ENCODE data around the gene RALGPS1. TPM values are rescaled to one million over a fixed set of nuclear protein-coding genes. Genes with fewer than 3 reads are reported as not detected.

Gene RALGPS1
- 1 to 10 TPM; 5.3 to 7.7 (median 5.7) TPM for total RNA-seq
- polyA plus RNA-seq, result 1 to 10 TPM; 3.9 to 6.0 (median 4.1) TPM
- long read RNA-seq, donor 1, result 0 reads
- long read RNA-seq, donor 2, partial matches to known transcripts, result 0 of 4 reads
- long read RNA-seq, donor 2, other reads (novel, unspliced or antisense), result 4 of 4 reads

- H3K36me3 ChIP-seq (ENCODE audit: insufficient read depth in 1 of 2, low read depth in 1 of 2), result no peaks in the 10 kb centered on the region
- DNase-seq, result peak; percentile 96 to 98
- intact Hi-C loops (cut with DNase I), result loop anchor here in 1 of 2 donors (5.0 kb wide), 1 partner anchor 52 kb away; the partner anchor contains the start of gene ZBTB34
- no peak for TF ChIP-seq CTCF (IDR thresholded peaks at IDR 0.05)
- peak within 1 kb of the TSS; percentile 68 for H3K4me3 ChIP-seq
- H3K27me3 ChIP-seq (ENCODE audit: insufficient read depth in 3 of 3, low read length in 2 of 3), result no peaks in the 10 kb centered on the region
- H3K4me1 ChIP-seq, result peaks cover 3% of the 10 kb centered on the region
- H3K9me3 ChIP-seq, result no peaks in the 10 kb centered on the region
- peak; percentile 99 to 100 (median 100) for ATAC-seq
- H3K27ac ChIP-seq, result peak within 1 kb of the TSS; percentile 77
- WGBS, 3 donors, result 0 to 1% (median 1%) methylated on average over 52 to 104 of the region's 105 CpGs
These were observed at the start of gene RALGPS1 for GRCh38 chr9:126914458-126915280. Gene RALGPS1, plus strand, starts transcription at chr9:126914782. Its CDS starts 47,508 bp downstream, at chr9:126962290.

GRCh38 chr9:126869368-126869767, 45.2 kb upstream of the RALGPS1 start:
- Histone ChIP-seq H3K27me3 (ENCODE audit: insufficient read depth in 3 of 3, low read length in 2 of 3) (no peaks in the 10 kb centered on the region), H3K4me3 (no peak overlapping the region), H3K4me1 (peaks cover 52% of the 10 kb centered on the region), H3K9me3 (no peaks in the 10 kb centered on the region), H3K27ac (no peak overlapping the region), H3K36me3 (ENCODE audit: insufficient read depth in 1 of 2, low read depth in 1 of 2) (peaks cover under 1 to 3% of the 10 kb centered on the region in 2 donors)
- intact Hi-C loops (cut with DNase I), result no loop called here
- no peak for DNase-seq
- TF ChIP-seq CTCF (IDR thresholded peaks at IDR 0.05), result no peak
- peak; percentile 21 to 65 (median 48) for ATAC-seq
- WGBS, 3 donors, result 55 to 83% (median 62%) methylated on average over 7 of the region's 7 CpGs

- no peak for TF ChIP-seq CTCF (IDR thresholded peaks at IDR 0.05)
- H3K9me3 ChIP-seq, result no peaks in the 10 kb centered on the region
- WGBS, 3 donors, result 73 to 81% (median 75%) methylated on average over 4 of the region's 4 CpGs
- intact Hi-C loops (cut with DNase I), result no loop called here
- H3K27me3 ChIP-seq (ENCODE audit: insufficient read depth in 3 of 3, low read length in 2 of 3), result no peaks in the 10 kb centered on the region
- no peak for ATAC-seq
- no peak for DNase-seq
- peak overlapping the region; percentile 19 for H3K27ac ChIP-seq
- peaks cover 0 to 3% of the 10 kb centered on the region in 2 donors for H3K36me3 ChIP-seq (ENCODE audit: insufficient read depth in 1 of 2, low read depth in 1 of 2)
- H3K4me3 ChIP-seq, result no peak overlapping the region
- peaks cover 42% of the 10 kb centered on the region for H3K4me1 ChIP-seq
These were observed 42.1 kb upstream of the RALGPS1 start for GRCh38 chr9:126872516-126872915.

GRCh38 chr9:126874546-126875314, 39.9 kb upstream of the RALGPS1 start:
- Histone ChIP-seq H3K4me3 (no peak overlapping the region), H3K9me3 (no peaks in the 10 kb centered on the region), H3K4me1 (peaks cover 19% of the 10 kb centered on the region), H3K27ac (no peak overlapping the region), H3K27me3 (ENCODE audit: insufficient read depth in 3 of 3, low read length in 2 of 3) (no peaks in the 10 kb centered on the region), H3K36me3 (ENCODE audit: insufficient read depth in 1 of 2, low read depth in 1 of 2) (peaks cover 0 to 5% of the 10 kb centered on the region in 2 donors)
- DNase-seq (no peak), ATAC-seq (peak in 2 of 4 donors; percentile 28)
- no peak for TF ChIP-seq CTCF (IDR thresholded peaks at IDR 0.05)
- intact Hi-C loops (cut with DNase I), result no loop called here
- WGBS, 3 donors, result 65 to 76% (median 68%) methylated on average over 9 of the region's 9 CpGs
